Uterus (tissue), 4 donors: ENCODE measurements around the gene PCBP1. TPM values are rescaled to one million over a fixed set of nuclear protein-coding genes. Genes with fewer than 3 reads are reported as not detected.
A peak's percentile ranks its signal among the peaks of the same experiment; 100 is the strongest.
"Not testable (repeated sequence)": the region's sequence is repeated elsewhere in the genome, so short reads cannot be mapped to it uniquely, and the experiment has no call there.

Experiments used
- DNase-seq, 2 donors: peaks; one replicate each; pipeline ENCODE4 v3.0.0-alpha.2; 2019 to 2020
- H3K27ac ChIP-seq, 2 donors: fragments of 200-600 bp; sonication (generic); 1 replicate in 1 of 2; 2 replicates in 1 of 2; pipeline ENCODE4 v1.5.1; 2016 to 2018
- H3K27me3 ChIP-seq, 2 donors: fragments of 200-600 bp; sonication (generic); one replicate each; pipeline ENCODE4 v1.5.1; 2018 to 2019; ENCODE audit warnings: control low read depth in 1 of 2
- H3K36me3 ChIP-seq, 2 donors: fragments of 200-600 bp; sonication (generic); one replicate each; pipeline ENCODE4 v1.5.1; 2019; ENCODE audit warnings: control low read depth in 1 of 2
- H3K4me1 ChIP-seq, 2 donors: fragments of 200-600 bp; sonication (generic); one replicate each; pipeline ENCODE4 v1.5.1; 2018 to 2019; ENCODE audit warnings: control low read depth in 1 of 2
- H3K4me3 ChIP-seq, 2 donors: fragments of 200-600 bp; sonication (generic); 1 replicate in 1 of 2; 2 replicates in 1 of 2; pipeline ENCODE4 v1.5.1; 2018 to 2019; ENCODE audit warnings: mild to moderate bottlenecking in 1 of 2
- H3K9me3 ChIP-seq, 2 donors: fragments of 200-600 bp; sonication (generic); one replicate each; pipeline ENCODE4 v1.5.1; 2019; ENCODE audit warnings: control low read depth in 1 of 2
- POLR2A ChIP-seq, 2 donors: fragments of 450-650 bp; IDR thresholded peaks; one replicate each; pipeline ENCODE4 v1.6.1; 2016; ENCODE audit warnings: antibody characterized with exemption in 2 of 2, mild to moderate bottlenecking in 1 of 2, moderate library complexity in 1 of 2
- intact Hi-C: fragments of 100-400 bp; cut with DNase I; formaldehyde crosslinking; loops from one replicate; pipeline ENCODE4 v1.15.1; 2023; ENCODE audit warnings: low total_unique reads
- total RNA-seq, 4 donors: library from RNA; depleted of rRNA in 3 of 4; stranded (reverse); fragments of >200 nt in 3 of 4; gene quantifications; one replicate each; pipeline versions ENCODE4 v1.1.0 to v1.2.4, GENCODE V29; 2014 to 2023
- TF ChIP-seq, protein P1 (sequence below), 4 experiments: fragments of 200-600 bp in 2 of 4; fragments of 450-650 bp in 2 of 4; sonication (generic) in 2 of 4; IDR thresholded peaks; one replicate each; pipeline ENCODE4 v1.5.1; 2016 to 2019; ENCODE audit warnings: antibody characterized with exemption in 4 of 4, mild to moderate bottlenecking in 2 of 4, moderate library complexity in 1 of 4
- donor health status: DM: yes; HTN: yes; CAD: no.

The PCBP1 gene
- total RNA-seq, 4 donors from 2014 or later: 55.5 to 294 (median 101) TPM

DNA sequence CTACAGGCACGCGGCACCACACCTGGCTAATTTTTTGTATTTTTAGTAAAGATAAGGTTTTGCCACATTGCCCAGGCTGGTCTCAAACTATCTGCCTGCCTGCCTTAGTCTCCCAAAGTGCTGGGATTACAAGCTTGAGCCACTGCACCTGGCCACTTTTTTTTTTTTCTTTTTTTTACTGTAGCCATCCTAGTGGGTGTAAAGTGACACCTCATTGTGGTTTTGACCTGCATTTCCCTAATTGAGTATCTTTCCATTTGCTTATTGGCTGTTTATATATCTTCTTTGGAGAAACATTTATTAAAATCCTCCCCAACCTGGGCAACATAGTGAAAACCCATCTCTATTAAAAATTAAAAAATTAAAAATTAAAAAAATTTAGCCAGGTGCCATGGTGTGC lies 12.0 kb downstream of the PCBP1 start:
- intact Hi-C loops: no loop called here
- peak overlapping the region; percentile 61 to 88 for H3K27ac ChIP-seq

DNA sequence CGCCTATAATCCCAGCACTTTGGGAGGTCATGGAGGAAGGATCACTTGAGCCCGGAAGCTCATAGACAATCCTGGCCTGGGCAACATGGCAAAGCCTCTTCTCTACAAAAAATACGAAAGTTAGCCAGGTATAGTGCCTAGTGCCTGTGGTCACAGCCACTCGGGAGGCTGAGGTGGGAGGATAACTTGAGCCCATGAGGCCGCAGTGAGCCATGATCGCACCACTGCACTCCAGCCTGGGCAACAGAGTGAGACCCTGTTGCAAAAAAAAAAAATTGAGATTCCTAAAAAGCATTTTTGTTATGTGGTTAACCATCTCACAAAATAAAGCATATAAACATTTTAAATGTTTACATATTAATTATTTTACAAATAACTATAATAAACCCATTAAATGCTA lies 13.9 kb downstream of the PCBP1 start:
- Histone ChIP-seq H3K27ac (peak overlapping the region; percentile 73 to 88), H3K4me3 (no peak overlapping the region), H3K9me3 (no peaks in the 10 kb centered on the region), H3K4me1 (peaks cover 6 to 13% of the 10 kb centered on the region in 2 donors), H3K36me3 (no peaks in the 10 kb centered on the region), H3K27me3 (no peaks in the 10 kb centered on the region)
- intact Hi-C loops: no loop called here
- DNase-seq: no peak
- TF ChIP-seq, protein P1, sequence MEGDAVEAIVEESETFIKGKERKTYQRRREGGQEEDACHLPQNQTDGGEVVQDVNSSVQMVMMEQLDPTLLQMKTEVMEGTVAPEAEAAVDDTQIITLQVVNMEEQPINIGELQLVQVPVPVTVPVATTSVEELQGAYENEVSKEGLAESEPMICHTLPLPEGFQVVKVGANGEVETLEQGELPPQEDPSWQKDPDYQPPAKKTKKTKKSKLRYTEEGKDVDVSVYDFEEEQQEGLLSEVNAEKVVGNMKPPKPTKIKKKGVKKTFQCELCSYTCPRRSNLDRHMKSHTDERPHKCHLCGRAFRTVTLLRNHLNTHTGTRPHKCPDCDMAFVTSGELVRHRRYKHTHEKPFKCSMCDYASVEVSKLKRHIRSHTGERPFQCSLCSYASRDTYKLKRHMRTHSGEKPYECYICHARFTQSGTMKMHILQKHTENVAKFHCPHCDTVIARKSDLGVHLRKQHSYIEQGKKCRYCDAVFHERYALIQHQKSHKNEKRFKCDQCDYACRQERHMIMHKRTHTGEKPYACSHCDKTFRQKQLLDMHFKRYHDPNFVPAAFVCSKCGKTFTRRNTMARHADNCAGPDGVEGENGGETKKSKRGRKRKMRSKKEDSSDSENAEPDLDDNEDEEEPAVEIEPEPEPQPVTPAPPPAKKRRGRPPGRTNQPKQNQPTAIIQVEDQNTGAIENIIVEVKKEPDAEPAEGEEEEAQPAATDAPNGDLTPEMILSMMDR (IDR thresholded peaks at IDR 0.05): no peak
- TF ChIP-seq POLR2A (IDR thresholded peaks at IDR 0.05): no peak

More for the DNA sequence above, 12.0 kb downstream of the PCBP1 start:
- H3K9me3 ChIP-seq: no peaks in the 10 kb centered on the region
- DNase-seq: peak in 1 of 2 donors; percentile 4
- H3K27me3 ChIP-seq: no peaks in the 10 kb centered on the region
- no peak overlapping the region for H3K4me3 ChIP-seq
- TF ChIP-seq, protein P1 (IDR thresholded peaks at IDR 0.05): no peak
- TF ChIP-seq POLR2A (IDR thresholded peaks at IDR 0.05): no peak
- H3K36me3 ChIP-seq: no peaks in the 10 kb centered on the region
- H3K4me1 ChIP-seq: peaks cover 7 to 12% of the 10 kb centered on the region in 2 donors

DNA sequence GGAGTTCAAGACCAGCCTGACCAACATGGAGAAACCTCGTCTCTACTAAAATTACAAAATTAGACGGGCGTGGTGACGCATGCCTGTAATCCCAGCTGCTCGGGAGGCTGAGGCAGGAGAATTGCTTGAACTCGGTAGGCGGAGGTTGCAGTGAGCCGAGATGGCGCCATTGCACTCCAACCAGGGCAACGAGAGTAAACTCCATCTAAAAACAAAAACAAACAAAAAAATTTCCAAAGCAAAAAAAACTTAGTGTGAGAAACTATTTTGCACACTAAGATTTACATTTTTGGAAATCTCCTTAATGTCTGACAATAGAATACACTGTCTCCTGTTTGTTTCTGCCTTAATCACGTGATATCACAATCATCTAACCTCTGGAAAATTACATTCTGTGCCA lies 14.4 kb downstream of the PCBP1 start:
- H3K27me3 ChIP-seq, intact Hi-C loops, H3K36me3 ChIP-seq, DNase-seq, H3K9me3 ChIP-seq, H3K4me3 ChIP-seq: not testable (repeated sequence)
- Histone ChIP-seq H3K27ac (peak overlapping the region; percentile 45 to 88), H3K4me1 (peaks cover 6 to 13% of the 10 kb centered on the region in 2 donors)

DNA sequence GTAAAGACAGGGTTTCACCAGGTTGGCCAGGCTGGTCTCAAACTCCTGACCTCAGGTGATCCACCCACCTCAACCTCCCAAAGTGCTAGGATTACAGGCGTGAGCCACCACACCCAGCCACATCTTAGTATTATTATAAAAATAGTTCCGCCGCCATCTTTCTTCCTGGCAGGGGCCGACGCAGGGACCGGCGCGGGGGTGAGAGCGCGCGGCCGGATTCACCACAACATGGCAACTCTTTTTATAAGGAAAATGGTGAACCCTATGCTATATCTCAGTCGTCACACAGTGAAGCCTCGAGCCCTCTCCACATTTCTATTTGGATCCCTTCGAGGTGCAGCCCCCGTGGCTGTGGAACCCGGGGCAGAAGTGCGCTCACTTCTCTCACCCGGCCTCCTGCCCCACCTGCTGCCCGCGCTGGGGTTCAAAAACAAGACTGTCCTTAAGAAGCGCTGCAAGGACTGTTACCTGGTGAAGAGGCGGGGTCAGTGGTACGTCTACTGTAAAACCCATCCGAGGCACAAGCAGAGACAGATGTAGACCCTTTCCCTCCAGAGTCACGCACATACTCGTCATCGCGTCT lies 15.1 kb downstream of the PCBP1 start:
- Histone ChIP-seq H3K4me1 (peaks cover 6 to 13% of the 10 kb centered on the region in 2 donors), H3K27ac (peak overlapping the region; percentile 37 to 88)
- DNase-seq, H3K4me3 ChIP-seq, H3K9me3 ChIP-seq, intact Hi-C loops, H3K36me3 ChIP-seq, H3K27me3 ChIP-seq: not testable (repeated sequence)

DNA sequence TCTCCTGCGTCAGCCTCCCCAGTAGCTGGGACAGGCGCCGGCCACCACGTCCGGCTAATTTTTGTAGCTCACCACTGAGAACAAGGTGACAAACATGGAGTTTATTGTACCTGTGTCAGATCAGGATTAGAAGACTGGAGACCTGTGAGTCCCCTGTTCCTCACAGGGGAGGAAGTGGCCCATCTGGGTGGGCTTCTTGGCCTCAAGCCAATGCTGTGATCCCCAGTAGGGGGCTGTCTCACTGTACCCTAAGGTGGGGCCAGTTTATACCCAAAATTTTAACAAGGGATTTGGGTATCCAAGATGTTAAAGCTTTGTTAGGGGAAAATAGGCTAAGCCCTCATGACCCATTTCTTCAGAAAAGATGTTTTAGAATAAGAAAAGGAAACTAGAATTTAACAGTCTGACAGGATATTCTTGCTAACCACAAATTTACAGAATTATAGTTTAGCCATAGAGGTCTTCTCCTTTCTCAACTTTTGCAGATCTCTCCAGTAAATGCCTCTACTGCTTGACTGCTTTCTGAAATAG lies 16.3 kb downstream of the PCBP1 start:
- H3K9me3 ChIP-seq: no peaks in the 10 kb centered on the region
- H3K4me1 ChIP-seq: peaks cover 10 to 21% of the 10 kb centered on the region in 2 donors
- no peak overlapping the region for H3K4me3 ChIP-seq
- DNase-seq: no peak
- H3K36me3 ChIP-seq: no peaks in the 10 kb centered on the region
- peak overlapping the region; percentile 78 to 88 for H3K27ac ChIP-seq
- intact Hi-C loops: no loop called here
- H3K27me3 ChIP-seq: no peaks in the 10 kb centered on the region
- TF ChIP-seq, protein P1 (IDR thresholded peaks at IDR 0.05): no peak
- TF ChIP-seq POLR2A (IDR thresholded peaks at IDR 0.05): no peak

DNA sequence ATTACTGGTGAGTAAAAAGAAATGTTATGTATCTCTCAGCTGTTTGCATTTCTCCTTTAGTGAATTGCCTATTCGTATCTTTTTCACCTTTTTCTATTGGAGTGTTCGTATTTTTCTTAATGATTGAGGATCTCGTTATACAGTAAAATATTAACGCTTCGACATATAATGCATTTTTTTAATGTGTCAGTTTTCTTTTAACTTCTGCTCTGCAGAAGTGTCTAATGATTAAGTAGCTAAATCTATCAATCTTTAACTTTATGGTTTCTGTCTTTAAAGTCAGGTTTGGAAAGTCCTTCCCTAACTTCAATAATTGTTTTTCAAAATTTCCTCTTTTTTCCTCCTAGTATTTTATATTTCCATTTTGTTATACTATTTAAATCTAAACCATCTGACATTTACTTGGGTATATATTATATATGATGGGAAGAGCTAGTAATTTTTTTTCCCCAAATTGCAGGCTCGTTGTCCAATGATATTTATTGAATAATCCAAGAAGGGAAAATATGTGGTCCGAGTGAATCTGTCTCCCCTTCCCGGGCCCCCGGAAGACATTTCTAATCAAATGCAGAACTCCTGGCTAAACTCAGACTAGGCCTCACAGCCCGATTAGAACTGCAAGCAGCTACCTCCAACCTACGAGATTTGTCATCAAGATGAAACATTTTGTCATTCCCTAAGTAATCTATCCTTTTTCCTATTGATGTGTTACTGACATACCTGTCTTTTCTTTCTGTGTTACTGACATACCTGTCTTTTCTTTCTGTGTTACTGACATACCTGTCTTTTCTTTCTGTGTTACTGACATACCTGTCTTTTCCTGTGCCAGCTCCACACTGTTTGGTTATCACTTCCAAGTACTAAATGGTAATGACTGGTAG lies 17.2 kb downstream of the PCBP1 start:
- peak; percentile 66 to 68 for DNase-seq
- Histone ChIP-seq H3K27me3 (no peaks in the 10 kb centered on the region), H3K4me3 (no peak overlapping the region), H3K27ac (peak overlapping the region; percentile 78 to 88), H3K4me1 (peaks cover 12 to 21% of the 10 kb centered on the region in 2 donors), H3K9me3 (no peaks in the 10 kb centered on the region), H3K36me3 (no peaks in the 10 kb centered on the region)
- TF ChIP-seq POLR2A (IDR thresholded peaks at IDR 0.05): no peak
- TF ChIP-seq, protein P1 (IDR thresholded peaks at IDR 0.05): no peak
- intact Hi-C loops: no loop called here

DNA sequence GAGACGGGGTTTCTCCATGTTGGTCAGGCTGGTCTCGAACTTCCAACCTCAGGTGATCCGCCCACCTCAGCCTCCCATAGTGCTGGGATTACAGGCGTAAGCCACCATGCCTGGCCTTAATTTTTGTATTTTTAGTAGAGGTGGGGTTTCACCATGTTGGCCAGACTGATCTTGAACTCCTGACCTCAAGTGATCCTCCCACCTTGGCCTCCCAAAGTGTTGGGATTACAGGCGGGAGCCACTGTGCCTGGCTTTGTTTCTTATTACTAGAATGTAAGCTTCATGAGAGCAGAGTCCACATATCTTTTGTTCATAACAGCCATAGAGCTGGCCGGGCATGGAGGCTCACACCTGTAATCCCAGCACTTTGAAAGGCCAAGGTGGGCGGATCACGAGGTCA lies 18.9 kb downstream of the PCBP1 start:
- Histone ChIP-seq H3K27ac (peak overlapping the region in 1 of 2 donors; percentile 88), H3K4me1 (peaks cover 12 to 21% of the 10 kb centered on the region in 2 donors)
- DNase-seq, H3K27me3 ChIP-seq, intact Hi-C loops, H3K9me3 ChIP-seq, H3K4me3 ChIP-seq, H3K36me3 ChIP-seq: not testable (repeated sequence)

DNA sequence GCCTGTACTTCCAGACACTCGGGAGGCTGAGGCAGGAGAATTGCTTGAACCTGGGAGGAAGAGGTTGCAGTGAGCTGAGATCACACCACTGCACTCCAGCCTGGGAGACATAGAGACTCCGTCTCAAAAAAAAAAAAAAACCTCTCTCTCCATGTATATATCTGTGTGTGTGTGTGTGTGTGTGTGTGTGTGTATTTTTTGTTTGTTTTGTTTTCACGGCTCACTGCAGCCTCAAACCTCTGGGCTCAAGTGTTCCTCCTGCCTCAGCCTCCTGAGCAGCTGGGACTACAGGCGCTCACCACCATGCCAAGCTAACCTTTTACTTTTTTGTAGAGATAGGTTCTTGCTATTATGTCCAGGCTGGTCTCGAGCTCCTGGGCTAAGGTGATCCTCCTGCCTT lies 23.1 kb downstream of the PCBP1 start:
- peak overlapping the region in 1 of 2 donors; percentile 94 for H3K27ac ChIP-seq
- DNase-seq, H3K4me1 ChIP-seq, H3K27me3 ChIP-seq, H3K4me3 ChIP-seq, intact Hi-C loops, H3K9me3 ChIP-seq, H3K36me3 ChIP-seq: not testable (repeated sequence)
